CD14-positive monocyte (primary cell): ENCODE results near the gene NUDT8. TPM values are rescaled to one million over a fixed set of nuclear protein-coding genes. Genes with fewer than 3 reads are reported as not detected.

Source experiments
- DNase-seq, 3 donors: peaks; one replicate each; pipeline ENCODE4 v3.0.0-alpha.2; 2011 to 2022
- H2AFZ ChIP-seq: 2 replicates; pipeline ENCODE4 v1.6.0; 2012; ENCODE audit warnings: mild to moderate bottlenecking, low read depth, low read length, inconsistent platforms; ENCODE audit not compliant: insufficient read depth, poor library complexity, severe bottlenecking
- H3K27ac ChIP-seq, 2 donors: 1 replicate in 1 of 2; 2 replicates in 1 of 2; pipeline ENCODE4 v1.5.1; 2012 to 2013; ENCODE audit warnings: low read length in 2 of 2, control low read depth in 1 of 2, inconsistent platforms in 1 of 2, low read depth in 1 of 2, mild to moderate bottlenecking in 1 of 2
- H3K27me3 ChIP-seq, 2 donors: one replicate each; pipeline versions ENCODE4 v1.6.0 to v1.6.1; 2011 to 2013; ENCODE audit warnings: low read length in 2 of 2; ENCODE audit not compliant: control insufficient read depth in 2 of 2, insufficient read depth in 2 of 2
- H3K36me3 ChIP-seq, 2 donors: replicated peaks in 1 of 2; 1 replicate in 1 of 2; 2 replicates in 1 of 2; pipeline versions ENCODE4 v1.5.1 to v1.6.1; 2012 to 2013; ENCODE audit warnings: low read length in 2 of 2, control low read depth in 1 of 2, inconsistent platforms in 1 of 2, mild to moderate bottlenecking in 1 of 2; ENCODE audit not compliant: insufficient read depth in 2 of 2, control insufficient read depth in 1 of 2
- H3K4me1 ChIP-seq, 2 donors: 1 replicate in 1 of 2; 2 replicates in 1 of 2; pipeline versions ENCODE4 v1.5.1 to v1.6.1; 2012 to 2013; ENCODE audit warnings: low read length in 2 of 2, control low read depth in 1 of 2, inconsistent platforms in 1 of 2, mild to moderate bottlenecking in 1 of 2, moderate library complexity in 1 of 2; ENCODE audit not compliant: insufficient read depth in 2 of 2, control insufficient read depth in 1 of 2
- H3K4me2 ChIP-seq: replicated peaks from 2 replicates; pipeline ENCODE3; 2012; ENCODE audit warnings: low read length, moderate library complexity, mild to moderate bottlenecking; ENCODE audit not compliant: poor library complexity, severe bottlenecking; ENCODE audit errors: extremely low read depth
- H3K4me3 ChIP-seq, 3 experiments: fragments of 200-600 bp in 1 of 3; sonication (generic) in 1 of 3; replicated peaks in 1 of 3; 1 replicate in 2 of 3; 2 replicates in 1 of 3; pipeline ENCODE4 v1.5.1; 2011 to 2013; ENCODE audit warnings: low read length in 3 of 3, mild to moderate bottlenecking in 3 of 3, control low read depth in 2 of 3, low read depth in 2 of 3, inconsistent platforms in 1 of 3, moderate library complexity in 1 of 3
- H3K79me2 ChIP-seq: 2 replicates; pipeline ENCODE4 v1.6.0; 2012; ENCODE audit warnings: mild to moderate bottlenecking, control low read depth, inconsistent platforms, low read length, moderate library complexity; ENCODE audit not compliant: insufficient read depth
- H3K9ac ChIP-seq: 2 replicates; pipeline ENCODE4 v1.6.0; 2017; ENCODE audit warnings: low read length, mild to moderate bottlenecking; ENCODE audit not compliant: insufficient read depth, poor library complexity, severe bottlenecking
- H3K9me3 ChIP-seq, 2 donors: replicated peaks in 1 of 2; 1 replicate in 1 of 2; 2 replicates in 1 of 2; pipeline versions ENCODE4 v1.5.1 to v1.6.1; 2012 to 2013; ENCODE audit warnings: low read length in 2 of 2, control low read depth in 1 of 2; ENCODE audit not compliant: control insufficient read depth in 1 of 2, insufficient read depth in 1 of 2
- H4K20me1 ChIP-seq: 2 replicates; pipeline ENCODE4 v1.6.0; 2012; ENCODE audit warnings: mild to moderate bottlenecking, low read length, control low read depth, moderate library complexity; ENCODE audit not compliant: insufficient read depth
- H3K27ac Mint-ChIP-seq, 7 donors: one replicate each; pipeline ENCODE4 v1.8.0; 2020; ENCODE audit warnings: mild to moderate bottlenecking in 7 of 7, mixed read lengths in 7 of 7, moderate library complexity in 6 of 7, inconsistent platforms in 2 of 7
- H3K27me3 Mint-ChIP-seq, 3 donors: one replicate each; pipeline ENCODE4 v1.8.0; 2021 to 2022; ENCODE audit warnings: low read depth in 3 of 3, mild to moderate bottlenecking in 3 of 3, mixed read lengths in 3 of 3, moderate library complexity in 3 of 3, inconsistent platforms in 1 of 3
- H3K36me3 Mint-ChIP-seq, 2 donors: one replicate each; pipeline ENCODE4 v1.8.0; 2020; ENCODE audit warnings: mixed read lengths in 2 of 2, inconsistent platforms in 1 of 2, mild to moderate bottlenecking in 1 of 2
- H3K4me1 Mint-ChIP-seq: one replicate; pipeline ENCODE4 v1.8.0; 2020; ENCODE audit warnings: mild to moderate bottlenecking, mixed read lengths
- H3K4me3 Mint-ChIP-seq, 2 donors: one replicate each; pipeline ENCODE4 v1.8.0; 2020; ENCODE audit warnings: mild to moderate bottlenecking in 2 of 2, mixed read lengths in 2 of 2, moderate library complexity in 1 of 2
- H3K9me3 Mint-ChIP-seq, 7 donors: one replicate each; pipeline ENCODE4 v1.8.0; 2020 to 2022; ENCODE audit warnings: mixed read lengths in 7 of 7, mild to moderate bottlenecking in 6 of 7, moderate library complexity in 6 of 7, inconsistent platforms in 2 of 7
- WGBS: methylation state at CpG from one replicate; pipeline ENCODE4 v1.1.5; 2013; ENCODE audit warnings: missing lambda C conversion rate; ENCODE audit not compliant: insufficient coverage; 5-methylcytosine and 5-hydroxymethylcytosine counted together
- intact Hi-C, 2 donors: fragments of 100-400 bp; cut with micrococcal nuclease; formaldehyde crosslinking; loops; one replicate each; pipeline versions ENCODE4 v1.15.0 to v1.15.1; 2023
- polyA plus RNA-seq, 3 donors: library from polyadenylated mRNA; depleted of rRNA in 1 of 3; unstranded in 2 of 3; stranded (reverse) in 1 of 3; fragments of 300-500 nt in 2 of 3; fragments of >200 nt in 1 of 3; fragmentation: Illumina TruSeq in 2 of 3; gene quantifications; 1 replicate in 2 of 3; 2 replicates in 1 of 3; pipeline ENCODE4 v1.2.3, GENCODE V29; 2012 to 2021
- TF ChIP-seq, protein P1 (sequence below): fragments of 200-600 bp; IDR thresholded peaks from one replicate; pipeline ENCODE4 v1.8.0; 2022; ENCODE audit warnings: antibody characterized with exemption, mild to moderate bottlenecking

NUDT8 gene
- polyA plus RNA-seq, 3 donors = 0.92 to 1.4 (median 1.3) TPM

DNA sequence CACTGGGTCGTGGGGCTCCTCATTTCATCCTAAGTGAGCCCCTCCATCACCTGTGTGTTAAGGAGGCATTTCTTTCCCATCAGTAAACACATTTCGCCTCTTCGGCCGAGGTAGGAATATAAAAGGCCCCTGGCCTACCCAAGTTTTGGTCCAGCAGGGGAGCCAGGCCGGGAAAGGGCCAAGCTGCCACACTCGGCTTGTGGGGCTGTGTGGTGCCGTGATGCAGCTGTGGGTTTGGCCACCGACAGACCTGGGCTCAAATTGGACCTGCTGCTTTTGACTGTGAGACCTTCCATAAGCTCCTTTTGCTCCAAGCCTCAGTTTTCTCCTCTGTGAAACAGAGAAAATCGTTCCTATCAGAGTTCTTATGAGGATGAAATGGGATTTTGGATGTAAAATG, 22.2 kb downstream of the NUDT8 start:
- no peaks in the 10 kb centered on the region for H3K27me3 ChIP-seq
- Mint-ChIP-seq H3K4me3 (peak overlapping the region; percentile 82 to 96), H3K36me3 (peaks cover 39 to 41% of the 10 kb centered on the region in 2 donors), H3K4me1 (peaks cover 11% of the 10 kb centered on the region), H3K27ac (peak overlapping the region in 6 of 7 donors; percentile 78 to 94 (median 82)), H3K9me3 (peaks cover 2 to 5% (median 4%) of the 10 kb centered on the region in 7 donors), H3K27me3 (peaks cover 2 to 6% (median 3%) of the 10 kb centered on the region in 3 donors)
- H4K20me1 ChIP-seq = no peaks in the 10 kb centered on the region
- WGBS = 80% methylated on average over 7 of the region's 9 CpGs
- intact Hi-C loops = loop anchor here (5.0 kb wide), 1 partner anchor 35 kb away; no protein-coding TSS in a partner anchor
- H3K36me3 ChIP-seq = peaks cover 39 to 43% of the 10 kb centered on the region in 2 donors
- H3K4me2 ChIP-seq = peak overlapping the region; percentile 85
- H3K9me3 ChIP-seq = no peaks in the 10 kb centered on the region
- H2AFZ ChIP-seq = peak overlapping the region; percentile 88
- H3K4me3 ChIP-seq = peak overlapping the region; percentile 63 to 85 (median 74)
- H3K4me1 ChIP-seq = peaks cover 14 to 20% of the 10 kb centered on the region in 2 donors
- H3K79me2 ChIP-seq = peaks cover 13% of the 10 kb centered on the region
- H3K27ac ChIP-seq = peak overlapping the region in 1 of 2 donors; percentile 85
- H3K9ac ChIP-seq = peak overlapping the region; percentile 77
- TF ChIP-seq, protein P1, sequence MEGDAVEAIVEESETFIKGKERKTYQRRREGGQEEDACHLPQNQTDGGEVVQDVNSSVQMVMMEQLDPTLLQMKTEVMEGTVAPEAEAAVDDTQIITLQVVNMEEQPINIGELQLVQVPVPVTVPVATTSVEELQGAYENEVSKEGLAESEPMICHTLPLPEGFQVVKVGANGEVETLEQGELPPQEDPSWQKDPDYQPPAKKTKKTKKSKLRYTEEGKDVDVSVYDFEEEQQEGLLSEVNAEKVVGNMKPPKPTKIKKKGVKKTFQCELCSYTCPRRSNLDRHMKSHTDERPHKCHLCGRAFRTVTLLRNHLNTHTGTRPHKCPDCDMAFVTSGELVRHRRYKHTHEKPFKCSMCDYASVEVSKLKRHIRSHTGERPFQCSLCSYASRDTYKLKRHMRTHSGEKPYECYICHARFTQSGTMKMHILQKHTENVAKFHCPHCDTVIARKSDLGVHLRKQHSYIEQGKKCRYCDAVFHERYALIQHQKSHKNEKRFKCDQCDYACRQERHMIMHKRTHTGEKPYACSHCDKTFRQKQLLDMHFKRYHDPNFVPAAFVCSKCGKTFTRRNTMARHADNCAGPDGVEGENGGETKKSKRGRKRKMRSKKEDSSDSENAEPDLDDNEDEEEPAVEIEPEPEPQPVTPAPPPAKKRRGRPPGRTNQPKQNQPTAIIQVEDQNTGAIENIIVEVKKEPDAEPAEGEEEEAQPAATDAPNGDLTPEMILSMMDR = no peak
- DNase-seq = no peak

DNA sequence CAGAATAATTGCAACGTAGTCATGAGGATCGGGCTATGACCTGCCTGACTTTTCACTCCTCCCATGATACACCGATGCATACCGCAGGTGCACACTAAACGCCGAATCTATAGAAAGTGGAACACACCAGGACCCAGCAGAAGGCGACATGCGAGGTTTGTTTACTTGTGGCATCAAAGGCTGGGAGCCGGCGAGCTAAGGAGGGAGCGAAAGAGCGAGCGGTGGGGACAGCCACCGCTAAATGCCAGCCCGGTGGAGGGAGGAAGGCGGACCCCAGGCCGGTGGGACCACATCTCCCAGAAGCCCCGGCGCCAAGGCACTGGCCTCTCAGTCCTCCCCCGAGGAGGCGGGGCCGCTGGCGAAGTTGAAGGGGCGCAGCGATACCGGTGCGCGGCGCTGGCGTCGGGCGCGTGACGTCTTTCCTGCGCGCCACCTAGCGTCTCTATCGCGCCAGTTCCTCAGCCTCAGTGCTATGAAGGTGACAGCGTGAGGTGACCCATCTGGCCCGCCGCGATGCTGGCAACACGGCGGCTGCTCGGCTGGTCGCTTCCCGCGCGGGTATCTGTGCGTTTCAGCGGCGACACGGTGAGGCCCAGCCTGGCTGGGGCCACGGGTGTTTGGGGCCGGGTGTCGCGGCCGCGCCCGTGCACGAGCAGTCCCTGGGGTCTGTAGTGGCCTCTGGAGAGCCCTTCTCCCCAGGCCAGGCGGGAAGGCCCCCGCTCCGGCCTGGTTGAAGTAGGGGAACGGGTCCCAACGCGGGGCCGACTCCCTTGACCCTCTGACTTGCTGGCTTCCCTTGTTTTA, 23.0 kb downstream of the NUDT8 start, which contains the start of gene NDUFV1:
NDUFV1 (plus strand) TSS at position 445 of the 804 bp plus-strand sequence; CDS start at position 514, 69 bp downstream.
- WGBS = under 1% methylated on average over 69 of the region's 69 CpGs

More for the DNA sequence above, 23.0 kb downstream of the NUDT8 start, which contains the start of gene NDUFV1:
- TF ChIP-seq, protein P1 = peak; percentile 80
- peak within 1 kb of the TSS; percentile 88 for H2AFZ ChIP-seq
- peak within 1 kb of the TSS; percentile 25 to 85 for H3K27ac ChIP-seq
- H3K27me3 ChIP-seq = no peaks in the 10 kb centered on the region
- peak within 1 kb of the TSS; percentile 85 for H3K4me2 ChIP-seq
- intact Hi-C loops = loop anchor here (5.0 kb wide), 1 partner anchor 34 kb away; no protein-coding TSS in a partner anchor
- H3K4me1 ChIP-seq = peaks cover 14 to 20% of the 10 kb centered on the region in 2 donors
- H3K4me1 Mint-ChIP-seq = peaks cover 11% of the 10 kb centered on the region
- H3K27me3 Mint-ChIP-seq = peaks cover 2 to 8% (median 3%) of the 10 kb centered on the region in 3 donors
- H3K9me3 Mint-ChIP-seq = peaks cover 2 to 6% (median 4%) of the 10 kb centered on the region in 7 donors
- H3K79me2 ChIP-seq = peaks cover 13% of the 10 kb centered on the region
- DNase-seq = peak; percentile 87 to 92 (median 90)
- no peaks in the 10 kb centered on the region for H3K9me3 ChIP-seq
- H3K9ac ChIP-seq = peak within 1 kb of the TSS; percentile 77
- peaks cover 31 to 33% of the 10 kb centered on the region in 2 donors for H3K36me3 Mint-ChIP-seq
- H4K20me1 ChIP-seq = no peaks in the 10 kb centered on the region
- peaks cover 32 to 34% of the 10 kb centered on the region in 2 donors for H3K36me3 ChIP-seq
- H3K4me3 Mint-ChIP-seq = peak within 1 kb of the TSS; percentile 82 to 96
- H3K27ac Mint-ChIP-seq = peak within 1 kb of the TSS; percentile 76 to 94 (median 82)
- peak within 1 kb of the TSS; percentile 63 to 85 (median 74) for H3K4me3 ChIP-seq
